Uterus (tissue), 2 donors: ENCODE measurements around the gene NHEJ1.

Source experiments
- CTCF ChIP-seq, 4 experiments: fragments of 200-600 bp in 2 of 4; fragments of 450-650 bp in 2 of 4; sonication (generic) in 2 of 4; IDR thresholded peaks; one replicate each; pipeline ENCODE4 v1.5.1; 2016 to 2019; ENCODE audit warnings: antibody characterized with exemption in 4 of 4, mild to moderate bottlenecking in 2 of 4, moderate library complexity in 1 of 4
- POLR2A ChIP-seq, 2 donors: fragments of 450-650 bp; IDR thresholded peaks; one replicate each; pipeline ENCODE4 v1.6.1; 2016; ENCODE audit warnings: antibody characterized with exemption in 2 of 2, mild to moderate bottlenecking in 1 of 2, moderate library complexity in 1 of 2

DNA sequence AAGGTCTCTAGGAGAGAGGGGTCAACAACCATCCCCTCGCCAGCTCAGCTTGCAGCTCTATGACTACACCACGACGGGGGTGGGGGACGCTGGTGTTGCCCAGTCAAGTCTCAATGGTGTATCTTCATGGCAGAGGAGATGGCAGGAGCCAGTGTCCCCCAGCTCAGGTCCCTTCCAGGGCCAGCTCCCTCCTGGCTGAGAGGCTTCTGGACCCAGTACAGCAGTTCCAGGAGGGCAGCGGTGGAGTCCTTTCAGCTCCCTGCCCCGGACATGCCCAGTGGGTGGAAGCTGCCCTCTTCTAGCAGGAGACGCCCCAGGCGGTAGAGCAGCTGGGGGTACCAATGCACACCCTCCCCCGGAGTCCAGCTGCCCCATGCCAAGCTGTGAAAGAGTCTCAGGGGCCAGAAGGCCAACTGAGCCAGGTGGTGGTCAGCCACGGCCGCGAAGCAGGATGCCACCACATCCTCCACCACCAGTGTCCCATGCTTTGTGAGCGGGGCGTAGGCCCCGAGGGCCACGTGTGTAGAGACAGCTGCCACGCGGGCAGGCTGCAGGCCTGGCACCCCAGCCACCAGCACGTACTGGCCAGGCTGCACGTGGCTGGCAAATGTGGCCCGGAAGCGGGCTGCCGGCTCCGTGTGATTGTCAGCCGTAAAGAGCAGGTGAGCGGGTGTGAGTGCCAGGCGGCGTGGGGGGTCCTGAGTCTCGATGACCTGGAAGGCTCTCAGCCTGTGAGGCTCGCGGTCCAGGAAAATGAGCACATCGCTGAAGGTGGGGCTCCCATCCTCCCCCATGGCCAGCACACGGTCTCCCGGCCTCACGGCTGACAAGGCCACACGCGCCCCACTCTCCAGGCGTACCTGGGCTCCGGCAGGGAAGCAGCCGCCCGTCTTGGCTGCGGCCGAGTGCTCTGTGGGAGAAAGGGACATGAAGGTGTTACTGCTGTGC is 105.4 kb downstream of the NHEJ1 start:
- no peak for TF ChIP-seq CTCF (IDR thresholded peaks at IDR 0.05)
- TF ChIP-seq POLR2A (IDR thresholded peaks at IDR 0.05), result no peak
